ENCODE results near the gene USHBP1.

The USHBP1 gene

DNA sequence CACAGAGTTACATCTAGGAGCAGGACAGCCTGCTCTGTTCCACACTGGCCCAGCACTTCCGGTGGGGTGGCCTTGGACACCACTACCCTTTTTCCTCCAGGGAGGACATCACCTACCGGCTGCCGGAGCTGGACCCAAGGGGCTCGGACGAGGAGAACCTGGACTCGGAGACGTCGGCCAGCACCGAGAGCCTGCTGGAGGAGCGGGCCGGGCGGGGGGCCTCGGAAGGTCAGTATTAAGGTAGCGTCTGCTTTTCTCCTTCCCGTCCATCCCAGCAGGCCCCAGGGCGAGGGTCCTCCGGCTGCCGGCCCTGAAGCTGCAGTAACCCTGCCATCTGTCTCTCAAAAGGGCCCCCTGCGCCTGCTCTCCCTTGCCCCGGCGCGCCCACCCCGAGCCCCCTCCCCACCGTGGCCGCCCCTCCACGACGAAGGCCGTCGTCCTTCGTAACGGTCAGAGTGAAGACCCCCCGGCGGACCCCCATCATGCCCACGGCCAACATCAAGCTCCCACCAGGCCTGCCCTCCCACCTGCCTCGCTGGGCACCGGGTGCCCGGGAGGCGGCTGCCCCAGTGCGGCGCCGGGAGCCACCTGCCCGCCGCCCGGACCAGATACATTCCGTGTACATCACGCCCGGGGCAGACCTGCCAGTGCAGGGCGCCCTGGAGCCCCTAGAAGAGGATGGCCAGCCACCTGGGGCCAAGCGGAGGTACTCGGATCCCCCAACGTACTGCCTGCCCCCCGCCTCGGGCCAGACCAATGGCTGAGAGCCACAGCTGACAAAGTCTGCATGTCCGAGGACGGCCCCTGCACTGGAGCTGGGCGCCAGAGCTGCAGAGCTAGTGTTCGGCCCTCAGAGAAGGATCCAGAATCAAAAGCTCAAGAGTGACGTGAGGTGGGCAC, 52.7 kb downstream of the USHBP1 start:
- H3K4me1 ChIP-seq (ENCODE audit: control insufficient read depth, low read depth, low read length), result peaks cover 13% of the 10 kb centered on the region

DNA sequence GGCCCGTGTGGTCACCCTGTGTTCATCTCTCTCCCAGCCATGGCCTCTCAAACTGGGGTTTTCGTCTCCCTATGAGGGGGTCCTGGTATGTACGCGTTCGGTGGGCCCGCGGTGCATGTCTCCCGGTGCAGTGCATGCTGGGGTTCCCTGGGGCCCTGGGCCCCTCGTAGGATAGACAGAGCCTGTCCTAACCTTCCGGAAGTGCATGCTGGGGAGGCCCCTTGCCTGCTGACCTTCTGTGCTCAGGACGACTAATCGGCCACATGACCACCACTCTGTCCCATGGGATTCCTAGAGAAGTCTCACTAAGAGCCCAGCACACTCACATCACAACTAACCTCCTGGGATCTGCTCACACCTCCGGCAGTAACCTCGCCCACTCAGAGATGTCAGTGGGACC, 54.2 kb downstream of the USHBP1 start:
- H3K9ac ChIP-seq (ENCODE audit: low read length), result no peak overlapping the region

More for the DNA sequence above, 52.7 kb downstream of the USHBP1 start:
- no peaks in the 10 kb centered on the region for H3K9me3 ChIP-seq (ENCODE audit: control insufficient read depth, low read depth, low read length)
- H3K9ac ChIP-seq (ENCODE audit: low read length), result no peak overlapping the region
- H3K27me3 ChIP-seq (ENCODE audit: control insufficient read depth, insufficient read depth, low read length), result no peaks in the 10 kb centered on the region
- peaks cover 4% of the 10 kb centered on the region for H3K36me3 ChIP-seq (ENCODE audit: control insufficient read depth, low read depth, low read length)
- H3K27ac ChIP-seq (ENCODE audit: low read length), result no peak overlapping the region
- no peak overlapping the region for H3K4me3 ChIP-seq (ENCODE audit: low read length)

DNA sequence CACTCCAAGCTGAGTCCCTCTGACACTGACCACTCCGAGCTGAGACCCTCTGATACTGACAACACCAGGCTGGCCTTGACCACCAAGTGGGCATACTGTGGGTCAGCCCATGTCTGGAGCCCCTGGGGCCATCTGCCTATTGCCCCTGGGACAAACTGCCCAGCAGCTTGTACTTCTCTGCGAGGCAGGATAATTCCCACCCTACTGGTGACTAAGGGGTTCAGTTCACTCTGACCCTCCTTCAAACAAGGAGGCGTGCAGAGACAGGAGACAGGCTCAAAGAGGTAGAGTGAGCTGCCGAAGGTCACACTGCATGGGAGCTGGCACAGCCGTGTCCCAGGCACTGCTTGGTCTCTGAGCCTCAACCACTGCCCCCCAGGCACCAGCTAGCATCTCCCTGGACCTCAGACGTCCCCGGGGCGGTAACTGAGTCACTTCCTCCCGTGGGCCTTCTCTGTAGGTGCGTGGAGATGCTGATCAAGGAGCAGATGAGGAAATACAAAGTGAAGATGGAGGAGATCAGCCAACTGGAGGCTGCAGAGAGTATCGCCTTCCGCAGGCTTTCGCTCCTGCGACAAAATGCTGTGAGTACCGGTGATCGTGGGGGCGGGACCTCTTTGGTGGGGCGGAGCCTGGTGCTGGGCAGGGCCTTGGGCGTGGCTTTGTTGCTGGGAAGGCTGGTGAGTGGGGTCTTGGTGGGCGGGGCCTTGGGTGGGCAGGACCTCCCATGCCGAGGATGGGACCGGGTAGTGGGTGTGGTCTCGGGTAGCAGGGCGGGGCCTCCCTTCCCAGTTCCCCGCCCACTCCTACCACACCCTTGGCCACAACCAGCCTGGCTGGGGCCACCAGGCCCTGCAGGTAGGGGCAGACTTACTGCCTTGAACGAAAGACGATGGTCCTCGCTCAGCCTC, 55.2 kb downstream of the USHBP1 start:
- Histone ChIP-seq H3K36me3 (ENCODE audit: control insufficient read depth, low read depth, low read length) (peaks cover 4% of the 10 kb centered on the region), H3K9me3 (ENCODE audit: control insufficient read depth, low read depth, low read length) (no peaks in the 10 kb centered on the region), H3K27me3 (ENCODE audit: control insufficient read depth, insufficient read depth, low read length) (no peaks in the 10 kb centered on the region), H3K4me3 (ENCODE audit: low read length) (no peak overlapping the region), H3K27ac (ENCODE audit: low read length) (no peak overlapping the region), H3K4me1 (ENCODE audit: control insufficient read depth, low read depth, low read length) (peaks cover 6% of the 10 kb centered on the region), H3K9ac (ENCODE audit: low read length) (no peak overlapping the region)

More for the DNA sequence above, 54.2 kb downstream of the USHBP1 start:
- Histone ChIP-seq H3K27me3 (ENCODE audit: control insufficient read depth, insufficient read depth, low read length) (no peaks in the 10 kb centered on the region), H3K9me3 (ENCODE audit: control insufficient read depth, low read depth, low read length) (no peaks in the 10 kb centered on the region), H3K36me3 (ENCODE audit: control insufficient read depth, low read depth, low read length) (peaks cover 4% of the 10 kb centered on the region), H3K4me1 (ENCODE audit: control insufficient read depth, low read depth, low read length) (peaks cover 9% of the 10 kb centered on the region), H3K4me3 (ENCODE audit: low read length) (no peak overlapping the region), H3K27ac (ENCODE audit: low read length) (no peak overlapping the region)

DNA sequence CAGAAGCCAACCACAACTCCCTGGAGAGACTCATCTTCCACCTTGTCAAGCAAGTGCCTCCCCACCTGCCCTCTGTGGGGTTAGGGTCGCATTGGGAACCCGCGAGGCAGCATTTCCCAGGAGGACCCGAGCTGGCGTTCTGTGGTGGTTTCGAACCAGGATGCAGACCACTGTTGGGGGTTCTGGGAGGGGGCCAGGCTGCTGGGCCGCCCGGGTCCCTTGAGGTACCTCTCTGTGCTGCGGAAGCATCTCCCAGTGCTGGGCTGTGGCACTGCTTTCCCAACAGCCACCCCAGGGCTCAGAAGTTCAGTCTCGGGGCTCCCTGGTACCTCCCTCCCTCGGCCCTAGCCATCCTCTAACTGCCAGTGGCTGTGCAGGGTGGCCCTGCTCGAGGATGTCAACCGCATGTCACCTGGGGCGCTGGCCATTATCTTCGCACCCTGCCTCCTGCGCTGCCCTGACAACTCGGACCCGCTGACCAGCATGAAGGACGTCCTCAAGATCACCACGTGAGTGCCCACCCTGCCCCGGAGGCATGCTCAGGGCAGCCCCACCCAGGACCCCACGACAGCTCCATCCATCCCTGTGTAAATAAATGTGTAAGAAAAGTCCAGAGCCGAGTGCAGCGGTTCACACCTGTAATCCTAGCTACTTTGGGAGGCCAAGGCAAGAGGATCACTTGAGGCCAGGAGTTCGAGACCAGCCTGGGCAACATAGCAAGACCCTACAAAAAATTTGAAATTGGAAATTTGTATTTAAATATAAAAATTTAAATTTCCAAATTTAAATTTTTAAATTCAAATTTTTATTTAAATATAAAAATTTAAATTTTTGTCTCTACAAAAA, 57.6 kb downstream of the USHBP1 start:
- Histone ChIP-seq H3K36me3 (ENCODE audit: control insufficient read depth, low read depth, low read length) (peaks cover 10% of the 10 kb centered on the region), H3K4me3 (ENCODE audit: low read length) (no peak overlapping the region), H3K9me3 (ENCODE audit: control insufficient read depth, low read depth, low read length) (no peaks in the 10 kb centered on the region), H3K4me1 (ENCODE audit: control insufficient read depth, low read depth, low read length) (peaks cover 4% of the 10 kb centered on the region), H3K27me3 (ENCODE audit: control insufficient read depth, insufficient read depth, low read length) (no peaks in the 10 kb centered on the region), H3K27ac (ENCODE audit: low read length) (no peak overlapping the region), H3K9ac (ENCODE audit: low read length) (no peak overlapping the region)

DNA sequence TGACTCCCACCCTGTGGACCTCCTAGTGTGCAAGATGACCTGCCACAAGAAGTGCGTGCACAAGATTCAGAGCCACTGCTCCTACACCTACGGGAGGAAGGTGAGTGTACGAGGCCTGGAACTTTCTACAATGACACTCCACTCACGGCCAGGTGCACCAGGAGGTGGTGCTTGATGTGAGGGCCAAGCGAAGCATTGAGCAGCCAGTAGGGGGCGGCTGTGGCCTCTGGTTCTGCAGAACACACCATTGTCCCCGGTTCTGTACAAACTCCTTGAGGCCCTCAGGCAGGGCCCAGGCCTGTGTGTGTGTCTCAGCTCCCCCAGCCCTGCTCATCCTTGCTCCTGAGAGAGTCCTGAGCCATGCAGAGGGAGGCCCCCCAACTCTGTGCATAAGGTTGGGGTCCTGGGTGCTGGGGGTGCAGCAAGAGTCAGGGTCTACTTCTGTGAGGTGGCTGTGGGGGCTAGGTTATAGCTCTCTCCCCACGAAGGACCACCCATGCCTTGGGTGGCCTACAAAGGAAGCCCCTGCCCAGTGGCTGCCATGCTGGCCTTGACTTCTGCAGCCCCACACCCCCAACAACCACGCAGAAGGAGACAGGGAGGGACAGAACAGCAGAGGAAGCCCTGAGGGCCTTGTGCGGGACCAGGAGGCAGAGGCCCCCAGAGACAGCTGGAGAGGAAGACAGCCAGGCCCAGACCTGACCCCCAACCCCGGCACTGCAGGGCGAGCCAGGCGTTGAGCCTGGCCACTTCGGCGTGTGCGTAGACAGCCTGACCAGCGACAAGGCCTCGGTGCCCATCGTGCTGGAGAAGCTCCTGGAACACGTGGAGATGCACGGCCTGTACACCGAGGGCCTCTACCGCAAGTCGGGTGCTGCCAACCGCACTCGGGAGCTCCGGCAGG, 59.1 kb downstream of the USHBP1 start:
- no peak overlapping the region for H3K27ac ChIP-seq (ENCODE audit: low read length)
- H3K4me3 ChIP-seq (ENCODE audit: low read length), result no peak overlapping the region
- no peak overlapping the region for H3K9ac ChIP-seq (ENCODE audit: low read length)
- H3K4me1 ChIP-seq (ENCODE audit: control insufficient read depth, low read depth, low read length), result peaks cover 4% of the 10 kb centered on the region
- H3K36me3 ChIP-seq (ENCODE audit: control insufficient read depth, low read depth, low read length), result peaks cover 25% of the 10 kb centered on the region
- H3K27me3 ChIP-seq (ENCODE audit: control insufficient read depth, insufficient read depth, low read length), result no peaks in the 10 kb centered on the region
- H3K9me3 ChIP-seq (ENCODE audit: control insufficient read depth, low read depth, low read length), result no peaks in the 10 kb centered on the region

DNA sequence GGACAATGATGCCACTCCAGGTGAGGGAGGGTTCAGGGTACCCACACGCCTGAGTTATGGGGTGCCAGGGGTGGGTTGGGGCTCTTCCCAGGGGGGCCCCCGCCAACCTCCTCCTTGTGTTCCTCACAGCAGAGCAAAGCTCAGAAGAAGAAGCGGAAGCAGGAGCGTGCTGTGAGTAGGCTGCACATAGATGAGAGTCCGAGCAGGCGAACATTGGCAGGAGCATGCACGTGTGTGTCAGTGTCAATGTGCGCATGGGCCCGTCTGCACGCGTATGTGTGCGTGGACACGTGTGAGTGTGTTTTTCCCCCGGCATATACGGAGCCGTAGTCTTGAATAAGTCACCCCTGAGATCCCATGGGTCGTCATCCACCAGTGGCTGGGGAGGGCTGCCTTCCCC, 61.8 kb downstream of the USHBP1 start:
- no peak overlapping the region for H3K9ac ChIP-seq (ENCODE audit: low read length)
- H3K9me3 ChIP-seq (ENCODE audit: control insufficient read depth, low read depth, low read length), result no peaks in the 10 kb centered on the region
- no peaks in the 10 kb centered on the region for H3K4me1 ChIP-seq (ENCODE audit: control insufficient read depth, low read depth, low read length)
- H3K27me3 ChIP-seq (ENCODE audit: control insufficient read depth, insufficient read depth, low read length), result no peaks in the 10 kb centered on the region
- H3K27ac ChIP-seq (ENCODE audit: low read length), result no peak overlapping the region
- H3K4me3 ChIP-seq (ENCODE audit: low read length), result no peak overlapping the region
- H3K36me3 ChIP-seq (ENCODE audit: control insufficient read depth, low read depth, low read length), result peaks cover 30% of the 10 kb centered on the region

DNA sequence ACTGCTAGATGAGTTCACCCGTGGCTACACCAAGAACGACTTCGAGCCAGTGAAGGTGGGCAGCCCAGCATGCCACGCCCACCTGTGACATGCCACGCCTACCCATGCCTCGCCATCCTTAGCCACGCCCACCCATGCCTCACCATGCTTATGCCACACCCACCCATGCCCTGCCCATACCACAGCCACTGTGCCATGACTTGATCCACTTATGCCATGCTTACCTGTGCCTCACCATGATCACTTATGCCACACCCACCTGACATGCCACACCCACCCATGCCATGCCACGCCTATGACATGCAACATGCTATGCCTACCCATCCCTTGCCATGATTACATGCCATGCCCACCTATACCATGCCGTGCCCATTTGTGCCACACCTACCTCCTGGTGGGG, 62.3 kb downstream of the USHBP1 start:
- H3K9me3 ChIP-seq (ENCODE audit: control insufficient read depth, low read depth, low read length), result no peaks in the 10 kb centered on the region
- no peak overlapping the region for H3K9ac ChIP-seq (ENCODE audit: low read length)
- H3K27me3 ChIP-seq (ENCODE audit: control insufficient read depth, insufficient read depth, low read length), result no peaks in the 10 kb centered on the region
- H3K4me3 ChIP-seq (ENCODE audit: low read length), result no peak overlapping the region
- H3K27ac ChIP-seq (ENCODE audit: low read length), result no peak overlapping the region
- no peaks in the 10 kb centered on the region for H3K4me1 ChIP-seq (ENCODE audit: control insufficient read depth, low read depth, low read length)
- peaks cover 34% of the 10 kb centered on the region for H3K36me3 ChIP-seq (ENCODE audit: control insufficient read depth, low read depth, low read length)

DNA sequence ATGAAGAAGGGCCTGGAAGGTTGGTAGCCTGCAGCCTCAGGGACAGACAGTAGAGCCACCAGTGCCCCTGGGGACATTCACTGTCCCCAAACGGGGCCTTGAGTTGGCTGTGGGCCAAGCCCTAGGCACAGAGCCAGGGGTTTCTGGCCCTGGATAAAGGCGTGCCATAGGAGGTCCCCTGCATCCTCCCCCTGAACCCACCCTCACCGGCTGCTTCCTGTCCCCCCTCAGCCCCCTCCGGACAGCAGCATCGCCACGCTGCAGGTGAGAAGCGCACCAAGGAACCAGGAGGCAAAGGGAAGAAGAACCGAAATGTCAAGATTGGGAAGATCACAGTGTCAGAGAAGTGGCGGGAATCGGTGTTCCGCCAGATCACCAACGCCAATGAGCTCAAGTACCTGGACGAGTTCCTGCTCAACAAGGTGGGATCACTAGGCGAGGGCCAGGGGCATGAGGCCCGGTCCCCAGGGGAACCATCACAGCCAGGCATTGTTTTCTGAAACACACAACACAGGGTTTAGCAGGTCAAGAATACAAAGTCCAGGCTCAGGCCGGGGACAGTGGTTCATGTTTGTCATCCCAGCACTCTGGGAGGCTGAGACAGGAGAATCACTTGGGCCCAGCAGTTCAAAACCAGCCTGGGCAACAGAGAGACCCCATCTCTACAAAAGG, 64.0 kb downstream of the USHBP1 start:
- Histone ChIP-seq H3K27ac (ENCODE audit: low read length) (no peak overlapping the region), H3K36me3 (ENCODE audit: control insufficient read depth, low read depth, low read length) (peaks cover 36% of the 10 kb centered on the region), H3K4me3 (ENCODE audit: low read length) (no peak overlapping the region), H3K4me1 (ENCODE audit: control insufficient read depth, low read depth, low read length) (no peaks in the 10 kb centered on the region), H3K9me3 (ENCODE audit: control insufficient read depth, low read depth, low read length) (no peaks in the 10 kb centered on the region), H3K9ac (ENCODE audit: low read length) (no peak overlapping the region), H3K27me3 (ENCODE audit: control insufficient read depth, insufficient read depth, low read length) (no peaks in the 10 kb centered on the region)
